Fibroblast of pulmonary artery (primary cell): ENCODE results near the gene GSX2.

Experiments used
- DNase-seq: peaks from one replicate; pipeline ENCODE4 v3.0.0-alpha.2; 2010; ENCODE audit warnings: low read depth
- H3K4me3 ChIP-seq: replicated peaks from 2 replicates; pipeline ENCODE4 v1.5.1; 2011; ENCODE audit warnings: low read depth, mild to moderate bottlenecking, control low read depth, low read length, moderate library complexity
- CTCF ChIP-seq: IDR thresholded peaks from 2 replicates; pipeline ENCODE4 v1.5.1; 2011; ENCODE audit warnings: mild to moderate bottlenecking, control low read depth, low read length, inconsistent platforms; ENCODE audit errors: missing control alignments

GSX2 gene

DNA sequence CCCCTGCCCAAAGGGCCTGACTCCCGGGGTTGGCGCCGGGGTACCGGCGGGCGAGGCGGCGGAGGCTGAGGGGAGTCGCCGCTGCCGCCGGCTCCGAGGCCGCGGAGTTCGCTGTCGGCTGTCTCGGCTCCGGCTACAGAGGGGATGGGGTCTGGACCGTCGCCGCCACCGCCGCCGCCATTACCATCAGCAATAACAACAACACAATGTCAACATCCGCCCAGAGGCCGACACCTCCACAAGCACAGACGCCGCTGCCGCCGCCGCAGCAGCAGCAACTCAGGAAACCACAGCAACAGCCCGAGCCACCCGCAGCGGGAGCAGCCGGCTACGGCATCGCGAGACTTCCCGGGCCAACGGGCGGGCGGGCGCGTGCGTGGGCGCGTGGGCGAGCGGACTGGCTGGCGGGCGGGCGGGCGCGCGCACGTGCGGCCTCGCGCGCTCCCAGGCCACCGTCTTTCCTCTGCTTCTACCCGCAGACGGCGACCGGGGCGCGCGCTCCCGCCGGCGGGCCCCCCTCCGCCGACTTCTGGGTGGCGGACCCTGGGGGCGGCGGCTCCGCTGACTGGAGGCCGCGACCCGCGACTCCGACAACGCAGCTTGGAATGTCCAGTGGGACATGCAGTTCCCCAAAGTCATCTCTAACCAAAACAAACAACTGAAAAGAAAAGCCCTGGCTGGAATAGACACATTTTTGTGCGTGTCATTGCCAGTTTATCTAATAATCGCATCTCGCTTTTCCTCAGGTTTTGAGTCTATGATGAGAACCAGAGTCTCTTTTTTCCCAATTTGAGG, 35.4 kb upstream of the GSX2 start, which contains the start of gene CHIC2:
TSS of gene CHIC2 (minus strand) at position 289 of the 795 bp plus-strand sequence. CDS start 305 bp downstream, outside the sequence.
- TF ChIP-seq CTCF = no peak
- peak; percentile 95 for DNase-seq
- H3K4me3 ChIP-seq = peak within 1 kb of the TSS; percentile 95

DNA sequence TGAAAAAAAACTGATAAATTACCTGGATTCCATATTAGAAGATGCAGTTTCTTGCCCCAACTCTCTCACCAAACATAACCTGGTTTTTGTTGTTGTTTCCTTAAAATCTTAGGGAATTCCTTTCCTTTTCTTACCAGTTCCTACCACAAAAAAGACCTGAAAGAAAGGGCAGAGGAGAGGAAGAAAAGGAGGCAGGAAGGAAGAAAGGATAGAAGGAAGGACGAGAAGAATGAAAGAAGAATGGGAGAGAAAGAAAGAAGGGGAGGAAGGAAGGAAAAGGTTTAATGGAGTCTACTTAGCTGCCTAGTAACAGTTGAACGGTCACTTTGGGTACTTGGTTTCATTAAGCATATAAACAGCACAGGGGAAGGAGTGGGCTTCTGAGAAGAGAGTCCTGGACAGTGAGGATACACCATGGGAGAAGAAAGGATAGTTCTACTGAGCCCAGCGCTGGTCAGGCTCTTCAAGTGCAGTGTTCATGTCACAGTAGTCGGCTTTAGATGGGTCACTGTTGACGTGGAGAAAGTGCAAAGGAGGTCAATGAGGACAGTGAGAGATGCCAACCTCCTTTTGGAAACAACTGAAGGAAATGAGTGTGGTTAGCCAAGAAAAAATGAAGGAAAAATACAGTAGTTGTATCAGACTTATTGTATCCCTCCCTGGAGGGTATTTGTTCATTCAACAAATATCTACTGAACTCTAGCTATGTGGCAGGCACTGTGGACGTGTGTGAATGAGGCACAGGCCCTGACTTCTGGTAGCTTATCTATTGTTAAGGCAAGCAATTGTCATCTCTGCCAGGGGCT, 34.5 kb upstream of the GSX2 start:
- no peak for TF ChIP-seq CTCF
- DNase-seq = peak; percentile 60
- peak overlapping the region; percentile 45 for H3K4me3 ChIP-seq

DNA sequence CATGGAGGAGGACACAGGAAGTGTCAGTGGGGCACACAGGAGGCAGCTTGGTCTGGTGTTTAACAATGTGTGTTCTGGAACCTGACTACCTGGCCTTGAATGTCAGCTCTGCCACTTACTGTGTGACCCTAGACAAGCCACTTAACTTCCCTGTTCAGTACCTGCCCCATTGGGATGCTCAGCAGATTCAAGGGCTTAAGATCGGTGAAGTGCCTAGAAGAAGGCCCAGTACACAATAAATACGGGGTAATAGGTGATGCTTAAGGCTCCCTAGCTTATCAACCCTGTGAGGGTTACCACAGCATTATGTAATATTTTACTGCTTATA, 33.9 kb upstream of the GSX2 start:
- TF ChIP-seq CTCF = no peak
- DNase-seq = no peak
- H3K4me3 ChIP-seq = no peak overlapping the region

DNA sequence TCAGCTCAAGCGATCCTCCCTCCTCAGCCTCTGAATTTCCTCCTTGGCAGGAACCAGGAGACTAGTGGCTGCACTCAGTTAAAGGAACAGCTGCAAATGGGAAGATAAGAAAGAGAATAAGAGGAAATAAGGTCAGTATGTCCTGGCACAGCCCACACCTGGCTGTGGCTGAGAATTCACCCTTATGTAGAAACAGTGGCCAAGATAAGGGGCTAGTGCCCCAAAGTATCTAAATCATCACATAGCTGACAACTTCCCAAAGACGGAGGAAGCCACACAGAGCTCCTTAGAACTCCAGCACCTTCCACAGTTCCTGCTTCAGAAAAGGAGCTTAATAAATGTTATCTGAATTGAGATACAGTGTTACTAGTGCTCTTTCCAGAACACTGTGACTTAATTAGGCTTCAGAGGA, 33.2 kb upstream of the GSX2 start:
- H3K4me3 ChIP-seq = no peak overlapping the region
- peak; percentile 64 for DNase-seq
- no peak for TF ChIP-seq CTCF

DNA sequence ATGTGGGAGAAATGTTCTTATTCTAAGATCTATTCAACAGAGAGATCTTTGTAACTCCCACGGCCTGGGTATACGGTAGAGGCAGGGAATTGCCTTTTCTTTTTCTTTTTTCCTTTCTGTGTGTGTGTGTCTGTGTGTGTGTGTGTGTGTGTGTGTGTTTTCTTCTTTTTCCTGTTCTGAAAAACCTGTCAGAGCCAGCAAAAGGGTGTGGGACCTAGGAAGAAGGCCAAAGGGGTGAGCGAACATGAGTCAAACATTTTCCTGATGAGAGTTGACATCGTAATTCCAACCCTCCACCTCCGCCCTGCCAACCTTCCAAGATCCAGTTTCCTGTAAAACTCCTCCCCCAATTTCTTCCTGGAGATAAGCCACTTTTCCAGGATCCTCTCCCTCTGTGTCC, 32.8 kb upstream of the GSX2 start:
- TF ChIP-seq CTCF = no peak
- no peak overlapping the region for H3K4me3 ChIP-seq
- DNase-seq = peak; percentile 90

DNA sequence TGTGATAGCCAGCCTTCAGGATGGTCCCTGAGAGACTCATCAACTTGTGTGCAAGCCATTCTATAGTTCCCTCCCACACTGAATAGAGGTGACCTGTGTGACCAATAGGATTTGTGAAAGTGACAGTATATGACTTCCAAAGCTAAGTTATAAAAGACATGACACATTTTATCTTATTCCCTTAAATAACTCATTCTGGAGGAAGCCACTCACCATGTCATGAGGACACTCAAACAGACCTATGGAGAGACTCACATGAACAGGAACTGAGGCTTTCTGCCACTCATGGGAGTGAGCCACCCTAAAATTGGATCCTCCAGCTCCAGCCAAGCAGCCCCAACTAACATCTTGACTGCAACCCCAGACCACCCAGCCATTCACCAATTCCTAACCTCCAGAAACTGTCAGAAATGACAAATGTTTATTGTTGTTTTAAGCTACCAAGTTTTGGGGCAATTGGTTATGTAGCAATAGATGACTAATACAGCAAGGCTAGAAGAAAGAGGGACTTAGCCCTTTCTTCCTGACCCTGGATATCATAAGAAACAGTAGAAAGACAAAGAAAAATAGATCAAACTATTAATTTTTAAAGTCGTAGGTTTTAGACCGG, 26.6 kb upstream of the GSX2 start:
- TF ChIP-seq CTCF = no peak
- H3K4me3 ChIP-seq = no peak overlapping the region
- DNase-seq = peak; percentile 56
